H9 (cell line): ENCODE data around the gene GPC3. TPM values are rescaled to one million over a fixed set of nuclear protein-coding genes. Genes with fewer than 3 reads are reported as not detected.

ENCODE experiments used
- DNase-seq: peaks from one replicate; pipeline ENCODE4 v3.0.0-alpha.2; 2017
- H2AFZ ChIP-seq: one replicate; pipeline ENCODE4 v1.6.1; 2013; ENCODE audit warnings: mild to moderate bottlenecking, low read length, control low read depth, moderate library complexity
- H2AK5ac ChIP-seq: 2 replicates; pipeline ENCODE4 v1.6.1; 2013; ENCODE audit warnings: low read length, control low read depth, mixed read lengths; ENCODE audit not compliant: insufficient read length
- H2BK120ac ChIP-seq: one replicate; pipeline ENCODE4 v1.6.1; 2013; ENCODE audit warnings: low read depth, mild to moderate bottlenecking, low read length, control low read depth, inconsistent platforms; ENCODE audit not compliant: poor library complexity, severe bottlenecking
- H2BK12ac ChIP-seq: 2 replicates; pipeline ENCODE4 v1.6.1; 2013; ENCODE audit warnings: low read length, control low read depth, mixed read lengths, low read depth; ENCODE audit not compliant: insufficient read length
- H2BK15ac ChIP-seq: 2 replicates; pipeline ENCODE4 v1.6.1; 2013; ENCODE audit warnings: low read depth, low read length, control low read depth
- H2BK20ac ChIP-seq: one replicate; pipeline ENCODE4 v1.6.1; 2013; ENCODE audit warnings: low read depth, mild to moderate bottlenecking, low read length, control low read depth, inconsistent platforms; ENCODE audit not compliant: poor library complexity, severe bottlenecking
- H2BK5ac ChIP-seq: 2 replicates; pipeline ENCODE4 v1.6.1; 2013; ENCODE audit warnings: low read length, control low read depth, mixed read lengths; ENCODE audit not compliant: insufficient read length
- H3K14ac ChIP-seq: 2 replicates; pipeline ENCODE4 v1.6.1; 2013; ENCODE audit warnings: low read length, control low read depth; ENCODE audit not compliant: insufficient read depth
- H3K18ac ChIP-seq: 2 replicates; pipeline ENCODE4 v1.6.1; 2013; ENCODE audit warnings: low read depth, mild to moderate bottlenecking, mixed read lengths, low read length, control low read depth; ENCODE audit not compliant: insufficient read length
- H3K23ac ChIP-seq: 2 replicates; pipeline ENCODE4 v1.6.1; 2013; ENCODE audit warnings: low read length, control low read depth, mixed read lengths, low read depth; ENCODE audit not compliant: insufficient read length
- H3K23me2 ChIP-seq: 2 replicates; pipeline ENCODE4 v1.6.1; 2013; ENCODE audit warnings: low read depth, mild to moderate bottlenecking, mixed read lengths, low read length, control low read depth; ENCODE audit not compliant: insufficient read length, poor library complexity, severe bottlenecking
- H3K27ac ChIP-seq: 2 replicates; pipeline ENCODE4 v1.5.1; 2013; ENCODE audit warnings: low read length, control low read depth, mixed read lengths, low read depth; ENCODE audit not compliant: insufficient read length
- H3K27me3 ChIP-seq: 2 replicates; pipeline ENCODE4 v1.6.1; 2013; ENCODE audit warnings: low read length, control low read depth, inconsistent platforms; ENCODE audit not compliant: insufficient read depth
- H3K4ac ChIP-seq: 2 replicates; pipeline ENCODE4 v1.6.1; 2013; ENCODE audit warnings: low read depth, mild to moderate bottlenecking, control low read depth, inconsistent platforms, low read length, moderate library complexity
- H3K4me1 ChIP-seq: 2 replicates; pipeline ENCODE4 v1.6.1; 2013; ENCODE audit warnings: low read length, control low read depth, inconsistent platforms; ENCODE audit not compliant: insufficient read depth
- H3K4me2 ChIP-seq: 2 replicates; pipeline ENCODE4 v1.6.1; 2013; ENCODE audit warnings: low read length, control low read depth, mixed read lengths; ENCODE audit not compliant: insufficient read length, insufficient read depth
- H3K56ac ChIP-seq: 2 replicates; pipeline ENCODE4 v1.6.1; 2013; ENCODE audit warnings: low read depth, mild to moderate bottlenecking, mixed read lengths, low read length, control low read depth; ENCODE audit not compliant: insufficient read length
- H3K79me1 ChIP-seq: 2 replicates; pipeline ENCODE4 v1.6.1; 2013; ENCODE audit warnings: low read depth, mild to moderate bottlenecking, moderate library complexity, low read length, control low read depth, inconsistent platforms; ENCODE audit not compliant: insufficient read depth, poor library complexity, severe bottlenecking
- H3K79me2 ChIP-seq: 2 replicates; pipeline ENCODE4 v1.6.1; 2013; ENCODE audit warnings: low read length, control low read depth, inconsistent platforms; ENCODE audit not compliant: insufficient read depth
- H3K9ac ChIP-seq: 2 replicates; pipeline ENCODE4 v1.6.1; 2013; ENCODE audit warnings: low read length, control low read depth, mixed read lengths; ENCODE audit not compliant: insufficient read length; ENCODE audit errors: extremely low read depth
- H3K9me3 ChIP-seq: one replicate; pipeline ENCODE4 v1.6.1; 2013; ENCODE audit warnings: low read depth, low read length, inconsistent platforms; ENCODE audit not compliant: control insufficient read depth
- H3T11ph ChIP-seq: one replicate; pipeline ENCODE4 v1.6.1; 2013; ENCODE audit warnings: mild to moderate bottlenecking, low read length, control low read depth, inconsistent platforms
- H4K20me1 ChIP-seq: one replicate; pipeline ENCODE4 v1.6.1; 2013; ENCODE audit not compliant: control insufficient read depth, insufficient read length, insufficient read depth
- H4K5ac ChIP-seq: 2 replicates; pipeline ENCODE4 v1.6.1; 2013; ENCODE audit warnings: low read depth, mild to moderate bottlenecking, mixed read lengths, low read length, control low read depth; ENCODE audit not compliant: insufficient read length
- H4K8ac ChIP-seq: replicated peaks from 2 replicates; pipeline ENCODE4 v1.6.1; 2013; ENCODE audit warnings: low read length, control low read depth, mixed read lengths, low read depth; ENCODE audit not compliant: insufficient read length
- H4K91ac ChIP-seq: 2 replicates; pipeline ENCODE4 v1.6.1; 2013; ENCODE audit warnings: low read depth, mild to moderate bottlenecking, moderate library complexity, mixed read lengths, low read length, control low read depth; ENCODE audit not compliant: insufficient read length
- H3K27ac Mint-ChIP-seq, 3 experiments: 2 replicates in 2 of 3; 3 replicates in 1 of 3; pipeline ENCODE4 v1.8.0; 2020 to 2021; ENCODE audit warnings: mixed read lengths in 3 of 3, mild to moderate bottlenecking in 1 of 3, moderate library complexity in 1 of 3
- H3K27me3 Mint-ChIP-seq: 2 replicates; pipeline ENCODE4 v1.8.0; 2021; ENCODE audit warnings: low read depth, mild to moderate bottlenecking, moderate library complexity, mixed read lengths
- H3K36me3 Mint-ChIP-seq, 3 experiments: 2 replicates in 2 of 3; 3 replicates in 1 of 3; pipeline ENCODE4 v1.8.0; 2020 to 2021; ENCODE audit warnings: low read depth in 3 of 3, mixed read lengths in 3 of 3; ENCODE audit not compliant: insufficient read depth in 1 of 3
- H3K4me1 Mint-ChIP-seq, 2 experiments: 2 replicates each; pipeline ENCODE4 v1.8.0; 2020; ENCODE audit warnings: mixed read lengths in 2 of 2
- H3K4me3 Mint-ChIP-seq, 2 experiments: 2 replicates in 1 of 2; 3 replicates in 1 of 2; pipeline ENCODE4 v1.8.0; 2020 to 2021; ENCODE audit warnings: mild to moderate bottlenecking in 2 of 2, mixed read lengths in 2 of 2, moderate library complexity in 1 of 2
- H3K9me3 Mint-ChIP-seq, 2 experiments: 2 replicates in 1 of 2; 3 replicates in 1 of 2; pipeline ENCODE4 v1.8.0; 2020; ENCODE audit warnings: mild to moderate bottlenecking in 2 of 2, mixed read lengths in 2 of 2, moderate library complexity in 1 of 2
- total RNA-seq: library from RNA; stranded (reverse); gene quantifications from 2 replicates; pipeline ENCODE4 v1.2.1, GENCODE V29; 2021
- TF ChIP-seq, protein P1 (sequence below): fragments of 200-600 bp; sonication (generic); conservative IDR thresholded peaks from 3 replicates; pipeline ENCODE4 v1.8.0; 2021; ENCODE audit warnings: antibody characterized with exemption, mild to moderate bottlenecking

The GPC3 gene
- total RNA-seq, 1 experiment from 2014 or later = 108 TPM

DNA sequence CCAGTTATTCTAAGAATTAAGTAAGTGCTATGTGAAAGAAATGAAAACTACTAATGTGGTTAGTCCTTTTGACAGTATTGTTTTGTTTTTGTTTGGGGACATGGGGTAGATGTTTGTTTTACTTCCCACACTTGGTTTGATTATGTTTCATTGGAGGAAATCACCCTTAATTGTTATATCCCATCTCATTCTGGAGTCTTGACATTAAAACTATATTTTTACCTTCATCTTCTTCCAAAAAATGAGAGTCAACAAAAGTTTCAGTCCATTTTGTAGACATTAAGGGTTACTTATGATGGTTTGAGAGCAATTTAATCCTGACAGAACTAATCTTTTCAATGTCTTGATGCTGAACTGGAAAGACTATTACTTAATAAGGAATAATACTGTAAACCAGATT is 108.7 kb downstream of the GPC3 start:
- no peak overlapping the region for H2BK120ac ChIP-seq
- no peak overlapping the region for H2BK20ac ChIP-seq
- H3K4me1 Mint-ChIP-seq = peaks cover 11 to 14% of the 10 kb centered on the region in 2 experiments
- H3K4ac ChIP-seq = no peak overlapping the region
- H3T11ph ChIP-seq = no peak overlapping the region
- H2BK5ac ChIP-seq = no peak overlapping the region
- no peak overlapping the region for H2BK12ac ChIP-seq
- peaks cover 0 to 4% (median 1%) of the 10 kb centered on the region in 3 experiments; a peak in 1 of 7 replicates for H3K36me3 Mint-ChIP-seq
- H4K20me1 ChIP-seq = no peaks in the 10 kb centered on the region
- no peak overlapping the region for H3K23ac ChIP-seq
- no peak overlapping the region for H3K4me2 ChIP-seq
- H3K18ac ChIP-seq = no peak overlapping the region
- H3K27ac Mint-ChIP-seq = no peak overlapping the region
- no peak overlapping the region for H2AFZ ChIP-seq
- no peak overlapping the region for H4K8ac ChIP-seq
- H3K27me3 Mint-ChIP-seq = no peaks in the 10 kb centered on the region
- no peak overlapping the region for H2AK5ac ChIP-seq
- no peak overlapping the region for H2BK15ac ChIP-seq
- H3K9ac ChIP-seq = no peak overlapping the region
- H4K5ac ChIP-seq = no peak overlapping the region
- no peak for DNase-seq
- H3K14ac ChIP-seq = no peak overlapping the region
- H3K56ac ChIP-seq = no peak overlapping the region
- no peaks in the 10 kb centered on the region for H3K9me3 Mint-ChIP-seq
- no peak overlapping the region for H4K91ac ChIP-seq
- H3K9me3 ChIP-seq = no peaks in the 10 kb centered on the region
- no peaks in the 10 kb centered on the region for H3K79me2 ChIP-seq
- TF ChIP-seq, protein P1, sequence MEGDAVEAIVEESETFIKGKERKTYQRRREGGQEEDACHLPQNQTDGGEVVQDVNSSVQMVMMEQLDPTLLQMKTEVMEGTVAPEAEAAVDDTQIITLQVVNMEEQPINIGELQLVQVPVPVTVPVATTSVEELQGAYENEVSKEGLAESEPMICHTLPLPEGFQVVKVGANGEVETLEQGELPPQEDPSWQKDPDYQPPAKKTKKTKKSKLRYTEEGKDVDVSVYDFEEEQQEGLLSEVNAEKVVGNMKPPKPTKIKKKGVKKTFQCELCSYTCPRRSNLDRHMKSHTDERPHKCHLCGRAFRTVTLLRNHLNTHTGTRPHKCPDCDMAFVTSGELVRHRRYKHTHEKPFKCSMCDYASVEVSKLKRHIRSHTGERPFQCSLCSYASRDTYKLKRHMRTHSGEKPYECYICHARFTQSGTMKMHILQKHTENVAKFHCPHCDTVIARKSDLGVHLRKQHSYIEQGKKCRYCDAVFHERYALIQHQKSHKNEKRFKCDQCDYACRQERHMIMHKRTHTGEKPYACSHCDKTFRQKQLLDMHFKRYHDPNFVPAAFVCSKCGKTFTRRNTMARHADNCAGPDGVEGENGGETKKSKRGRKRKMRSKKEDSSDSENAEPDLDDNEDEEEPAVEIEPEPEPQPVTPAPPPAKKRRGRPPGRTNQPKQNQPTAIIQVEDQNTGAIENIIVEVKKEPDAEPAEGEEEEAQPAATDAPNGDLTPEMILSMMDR = no peak
- no peaks in the 10 kb centered on the region for H3K4me1 ChIP-seq
- no peak overlapping the region for H3K27ac ChIP-seq
- H3K23me2 ChIP-seq = no peaks in the 10 kb centered on the region
- H3K79me1 ChIP-seq = no peaks in the 10 kb centered on the region
- H3K27me3 ChIP-seq = no peaks in the 10 kb centered on the region
- no peak overlapping the region for H3K4me3 Mint-ChIP-seq
